ENCODE data around the gene CD74. TPM values are rescaled to one million over a fixed set of nuclear protein-coding genes. Genes with fewer than 3 reads are reported as not detected.

Gene CD74
- total and polyA plus RNA-seq, 2 of the 13 experiments (the other 11 are each of a cell fraction or from before 2014, with no cell fraction given) = 34.1 to 84.4 TPM

GRCh38 chr5:150449517-150450339, 37.0 kb upstream of the CD74 start, which contains the start of gene RPS14 (continued):
- TF ChIP-seq SCMH1 (CRISPR knock-in tag; IDR thresholded peaks at IDR 0.05; ENCODE audit: borderline replicate concordance) = no peak
- no peak for TF ChIP-seq SMAD3 (CRISPR knock-in tag; IDR thresholded peaks at IDR 0.05)
- TF ChIP-seq ZNF605 (CRISPR knock-in tag; IDR thresholded peaks at IDR 0.05) = peak; percentile 98
- no peak for TF ChIP-seq ZNF138 (CRISPR knock-in tag; IDR thresholded peaks at IDR 0.05; ENCODE audit: low read depth)
- TF ChIP-seq JUND (CRISPR knock-in tag; IDR thresholded peaks at IDR 0.05) = no peak
- TF ChIP-seq NCOR1 (IDR thresholded peaks at IDR 0.05; ENCODE audit: borderline replicate concordance, low read length) = peak; percentile 79; the same call in 1 of the 2 replicates
- peak; percentile 99 for TF ChIP-seq KAT8 (CRISPR knock-in tag; IDR thresholded peaks at IDR 0.05)
- TF ChIP-seq ESRRA (CRISPR knock-in tag; IDR thresholded peaks at IDR 0.05; ENCODE audit: low read depth) = no peak; the same call in 1 of the 2 replicates
- 0 out of 2 replicates have a peak, but pooled peaks have one; percentile 18 for TF ChIP-seq GMEB2 (CRISPR knock-in tag; IDR thresholded peaks at IDR 0.05; ENCODE audit: low read depth)
- TF ChIP-seq, protein P1, sequence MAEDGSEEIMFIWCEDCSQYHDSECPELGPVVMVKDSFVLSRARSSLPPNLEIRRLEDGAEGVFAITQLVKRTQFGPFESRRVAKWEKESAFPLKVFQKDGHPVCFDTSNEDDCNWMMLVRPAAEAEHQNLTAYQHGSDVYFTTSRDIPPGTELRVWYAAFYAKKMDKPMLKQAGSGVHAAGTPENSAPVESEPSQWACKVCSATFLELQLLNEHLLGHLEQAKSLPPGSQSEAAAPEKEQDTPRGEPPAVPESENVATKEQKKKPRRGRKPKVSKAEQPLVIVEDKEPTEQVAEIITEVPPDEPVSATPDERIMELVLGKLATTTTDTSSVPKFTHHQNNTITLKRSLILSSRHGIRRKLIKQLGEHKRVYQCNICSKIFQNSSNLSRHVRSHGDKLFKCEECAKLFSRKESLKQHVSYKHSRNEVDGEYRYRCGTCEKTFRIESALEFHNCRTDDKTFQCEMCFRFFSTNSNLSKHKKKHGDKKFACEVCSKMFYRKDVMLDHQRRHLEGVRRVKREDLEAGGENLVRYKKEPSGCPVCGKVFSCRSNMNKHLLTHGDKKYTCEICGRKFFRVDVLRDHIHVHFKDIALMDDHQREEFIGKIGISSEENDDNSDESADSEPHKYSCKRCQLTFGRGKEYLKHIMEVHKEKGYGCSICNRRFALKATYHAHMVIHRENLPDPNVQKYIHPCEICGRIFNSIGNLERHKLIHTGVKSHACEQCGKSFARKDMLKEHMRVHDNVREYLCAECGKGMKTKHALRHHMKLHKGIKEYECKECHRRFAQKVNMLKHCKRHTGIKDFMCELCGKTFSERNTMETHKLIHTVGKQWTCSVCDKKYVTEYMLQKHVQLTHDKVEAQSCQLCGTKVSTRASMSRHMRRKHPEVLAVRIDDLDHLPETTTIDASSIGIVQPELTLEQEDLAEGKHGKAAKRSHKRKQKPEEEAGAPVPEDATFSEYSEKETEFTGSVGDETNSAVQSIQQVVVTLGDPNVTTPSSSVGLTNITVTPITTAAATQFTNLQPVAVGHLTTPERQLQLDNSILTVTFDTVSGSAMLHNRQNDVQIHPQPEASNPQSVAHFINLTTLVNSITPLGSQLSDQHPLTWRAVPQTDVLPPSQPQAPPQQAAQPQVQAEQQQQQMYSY (CRISPR knock-in tag; IDR thresholded peaks at IDR 0.05) = no peak
- TF ChIP-seq, protein P2, sequence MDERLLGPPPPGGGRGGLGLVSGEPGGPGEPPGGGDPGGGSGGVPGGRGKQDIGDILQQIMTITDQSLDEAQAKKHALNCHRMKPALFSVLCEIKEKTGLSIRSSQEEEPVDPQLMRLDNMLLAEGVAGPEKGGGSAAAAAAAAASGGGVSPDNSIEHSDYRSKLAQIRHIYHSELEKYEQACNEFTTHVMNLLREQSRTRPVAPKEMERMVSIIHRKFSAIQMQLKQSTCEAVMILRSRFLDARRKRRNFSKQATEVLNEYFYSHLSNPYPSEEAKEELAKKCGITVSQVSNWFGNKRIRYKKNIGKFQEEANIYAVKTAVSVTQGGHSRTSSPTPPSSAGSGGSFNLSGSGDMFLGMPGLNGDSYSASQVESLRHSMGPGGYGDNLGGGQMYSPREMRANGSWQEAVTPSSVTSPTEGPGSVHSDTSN (CRISPR knock-in tag; IDR thresholded peaks at IDR 0.05) = no peak
- TF ChIP-seq, protein P3, sequence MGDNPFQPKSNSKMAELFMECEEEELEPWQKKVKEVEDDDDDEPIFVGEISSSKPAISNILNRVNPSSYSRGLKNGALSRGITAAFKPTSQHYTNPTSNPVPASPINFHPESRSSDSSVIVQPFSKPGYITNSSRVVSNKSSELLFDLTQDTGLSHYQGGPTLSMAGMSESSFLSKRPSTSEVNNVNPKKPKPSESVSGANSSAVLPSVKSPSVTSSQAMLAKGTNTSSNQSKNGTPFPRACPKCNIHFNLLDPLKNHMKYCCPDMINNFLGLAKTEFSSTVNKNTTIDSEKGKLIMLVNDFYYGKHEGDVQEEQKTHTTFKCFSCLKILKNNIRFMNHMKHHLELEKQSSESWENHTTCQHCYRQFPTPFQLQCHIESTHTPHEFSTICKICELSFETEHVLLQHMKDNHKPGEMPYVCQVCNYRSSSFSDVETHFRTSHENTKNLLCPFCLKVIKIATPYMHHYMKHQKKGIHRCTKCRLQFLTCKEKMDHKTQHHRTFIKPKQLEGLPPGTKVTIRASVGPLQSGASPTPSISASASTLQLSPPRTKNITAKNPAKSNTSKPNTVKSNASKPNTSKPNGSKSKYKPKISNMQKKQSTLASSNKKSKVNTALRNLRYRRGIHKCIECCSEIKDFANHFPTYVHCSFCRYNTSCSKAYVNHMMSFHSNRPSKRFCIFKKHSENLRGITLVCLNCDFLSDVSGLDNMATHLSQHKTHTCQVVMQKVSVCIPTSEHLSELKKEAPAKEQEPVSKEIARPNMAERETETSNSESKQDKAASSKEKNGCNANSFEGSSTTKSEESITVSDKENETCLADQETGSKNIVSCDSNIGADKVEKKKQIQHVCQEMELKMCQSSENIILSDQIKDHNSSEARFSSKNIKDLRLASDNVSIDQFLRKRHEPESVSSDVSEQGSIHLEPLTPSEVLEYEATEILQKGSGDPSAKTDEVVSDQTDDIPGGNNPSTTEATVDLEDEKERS (CRISPR knock-in tag; IDR thresholded peaks at IDR 0.05) = peak; percentile 99
- TF ChIP-seq, protein P4, sequence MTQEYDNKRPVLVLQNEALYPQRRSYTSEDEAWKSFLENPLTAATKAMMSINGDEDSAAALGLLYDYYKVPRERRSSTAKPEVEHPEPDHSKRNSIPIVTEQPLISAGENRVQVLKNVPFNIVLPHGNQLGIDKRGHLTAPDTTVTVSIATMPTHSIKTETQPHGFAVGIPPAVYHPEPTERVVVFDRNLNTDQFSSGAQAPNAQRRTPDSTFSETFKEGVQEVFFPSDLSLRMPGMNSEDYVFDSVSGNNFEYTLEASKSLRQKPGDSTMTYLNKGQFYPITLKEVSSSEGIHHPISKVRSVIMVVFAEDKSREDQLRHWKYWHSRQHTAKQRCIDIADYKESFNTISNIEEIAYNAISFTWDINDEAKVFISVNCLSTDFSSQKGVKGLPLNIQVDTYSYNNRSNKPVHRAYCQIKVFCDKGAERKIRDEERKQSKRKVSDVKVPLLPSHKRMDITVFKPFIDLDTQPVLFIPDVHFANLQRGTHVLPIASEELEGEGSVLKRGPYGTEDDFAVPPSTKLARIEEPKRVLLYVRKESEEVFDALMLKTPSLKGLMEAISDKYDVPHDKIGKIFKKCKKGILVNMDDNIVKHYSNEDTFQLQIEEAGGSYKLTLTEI (CRISPR knock-in tag; conservative IDR thresholded peaks at IDR 0.05) = no peak
- TF ChIP-seq ZBTB39 (CRISPR knock-in tag; IDR thresholded peaks at IDR 0.05) = no peak

Data from HepG2 (cell line).